HG03175 (cell line): Measurements from ENCODE around the gene MED20.

Experiments used
- ATAC-seq: cut with Tn5 transposase; IDR thresholded peaks from one replicate; pipeline ENCODE4 v1.9.1; 2021; ENCODE audit warnings: mild to moderate bottlenecking, moderate library complexity; ENCODE audit not compliant: unreplicated experiment

The MED20 gene

GRCh38 chr6:41914869-41915530 lies 5.9 kb downstream of the MED20 start:
- no peak for ATAC-seq

GRCh38 chr6:41914343-41914742 lies 6.6 kb downstream of the MED20 start:
- ATAC-seq = no peak

GRCh38 chr6:41909727-41910126 lies 11.2 kb downstream of the MED20 start:
- ATAC-seq = no peak

- no peak for ATAC-seq
These were observed 18.9 kb downstream of the MED20 start for GRCh38 chr6:41901882-41902519.

- no peak for ATAC-seq
These were observed 20.1 kb downstream of the MED20 start for GRCh38 chr6:41900861-41901260.

GRCh38 chr6:41896281-41896680 lies 24.7 kb downstream of the MED20 start:
- ATAC-seq = no peak

GRCh38 chr6:41895300-41896233 lies 25.4 kb downstream of the MED20 start, which contains the start of gene USP49:
Gene USP49 (minus strand): TSS chr6:41895375. CDS start chr6:41806983, 88,392 bp downstream.
- ATAC-seq = peak; percentile 75

GRCh38 chr6:41894366-41895299 lies 26.3 kb downstream of the MED20 start:
- peak; percentile 30 for ATAC-seq

- no peak for ATAC-seq
These were observed 27.9 kb downstream of the MED20 start for GRCh38 chr6:41892921-41893564.

GRCh38 chr6:41887331-41887751 lies 33.6 kb downstream of the MED20 start:
- ATAC-seq = no peak

- ATAC-seq = no peak
These were observed 35.0 kb downstream of the MED20 start for GRCh38 chr6:41885930-41886329.

GRCh38 chr6:41884957-41885356 lies 36.0 kb downstream of the MED20 start:
- no peak for ATAC-seq

GRCh38 chr6:41881506-41881905 lies 39.4 kb downstream of the MED20 start:
- ATAC-seq = no peak

GRCh38 chr6:41878961-41879405 lies 42.0 kb downstream of the MED20 start:
- no peak for ATAC-seq

GRCh38 chr6:41878246-41878645 lies 42.7 kb downstream of the MED20 start:
- ATAC-seq = no peak

GRCh38 chr6:41877051-41877680 lies 43.8 kb downstream of the MED20 start:
- ATAC-seq = no peak

GRCh38 chr6:41874741-41875140 lies 46.2 kb downstream of the MED20 start:
- ATAC-seq = no peak

GRCh38 chr6:41872147-41872546 lies 48.8 kb downstream of the MED20 start:
- no peak for ATAC-seq

- no peak for ATAC-seq
These were observed 49.2 kb downstream of the MED20 start for GRCh38 chr6:41871691-41872090.
